ENCODE measurements around the gene LRMDA.
A peak's percentile ranks its signal among the peaks of the same experiment; 100 is the strongest.

- TF ChIP-seq KLF13 (CRISPR knock-in tag; IDR thresholded peaks at IDR 0.05): no peak
- TF ChIP-seq, protein P1, sequence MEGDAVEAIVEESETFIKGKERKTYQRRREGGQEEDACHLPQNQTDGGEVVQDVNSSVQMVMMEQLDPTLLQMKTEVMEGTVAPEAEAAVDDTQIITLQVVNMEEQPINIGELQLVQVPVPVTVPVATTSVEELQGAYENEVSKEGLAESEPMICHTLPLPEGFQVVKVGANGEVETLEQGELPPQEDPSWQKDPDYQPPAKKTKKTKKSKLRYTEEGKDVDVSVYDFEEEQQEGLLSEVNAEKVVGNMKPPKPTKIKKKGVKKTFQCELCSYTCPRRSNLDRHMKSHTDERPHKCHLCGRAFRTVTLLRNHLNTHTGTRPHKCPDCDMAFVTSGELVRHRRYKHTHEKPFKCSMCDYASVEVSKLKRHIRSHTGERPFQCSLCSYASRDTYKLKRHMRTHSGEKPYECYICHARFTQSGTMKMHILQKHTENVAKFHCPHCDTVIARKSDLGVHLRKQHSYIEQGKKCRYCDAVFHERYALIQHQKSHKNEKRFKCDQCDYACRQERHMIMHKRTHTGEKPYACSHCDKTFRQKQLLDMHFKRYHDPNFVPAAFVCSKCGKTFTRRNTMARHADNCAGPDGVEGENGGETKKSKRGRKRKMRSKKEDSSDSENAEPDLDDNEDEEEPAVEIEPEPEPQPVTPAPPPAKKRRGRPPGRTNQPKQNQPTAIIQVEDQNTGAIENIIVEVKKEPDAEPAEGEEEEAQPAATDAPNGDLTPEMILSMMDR (CRISPR knock-in tag; IDR thresholded peaks at IDR 0.05): no peak
- TF ChIP-seq, protein P2, sequence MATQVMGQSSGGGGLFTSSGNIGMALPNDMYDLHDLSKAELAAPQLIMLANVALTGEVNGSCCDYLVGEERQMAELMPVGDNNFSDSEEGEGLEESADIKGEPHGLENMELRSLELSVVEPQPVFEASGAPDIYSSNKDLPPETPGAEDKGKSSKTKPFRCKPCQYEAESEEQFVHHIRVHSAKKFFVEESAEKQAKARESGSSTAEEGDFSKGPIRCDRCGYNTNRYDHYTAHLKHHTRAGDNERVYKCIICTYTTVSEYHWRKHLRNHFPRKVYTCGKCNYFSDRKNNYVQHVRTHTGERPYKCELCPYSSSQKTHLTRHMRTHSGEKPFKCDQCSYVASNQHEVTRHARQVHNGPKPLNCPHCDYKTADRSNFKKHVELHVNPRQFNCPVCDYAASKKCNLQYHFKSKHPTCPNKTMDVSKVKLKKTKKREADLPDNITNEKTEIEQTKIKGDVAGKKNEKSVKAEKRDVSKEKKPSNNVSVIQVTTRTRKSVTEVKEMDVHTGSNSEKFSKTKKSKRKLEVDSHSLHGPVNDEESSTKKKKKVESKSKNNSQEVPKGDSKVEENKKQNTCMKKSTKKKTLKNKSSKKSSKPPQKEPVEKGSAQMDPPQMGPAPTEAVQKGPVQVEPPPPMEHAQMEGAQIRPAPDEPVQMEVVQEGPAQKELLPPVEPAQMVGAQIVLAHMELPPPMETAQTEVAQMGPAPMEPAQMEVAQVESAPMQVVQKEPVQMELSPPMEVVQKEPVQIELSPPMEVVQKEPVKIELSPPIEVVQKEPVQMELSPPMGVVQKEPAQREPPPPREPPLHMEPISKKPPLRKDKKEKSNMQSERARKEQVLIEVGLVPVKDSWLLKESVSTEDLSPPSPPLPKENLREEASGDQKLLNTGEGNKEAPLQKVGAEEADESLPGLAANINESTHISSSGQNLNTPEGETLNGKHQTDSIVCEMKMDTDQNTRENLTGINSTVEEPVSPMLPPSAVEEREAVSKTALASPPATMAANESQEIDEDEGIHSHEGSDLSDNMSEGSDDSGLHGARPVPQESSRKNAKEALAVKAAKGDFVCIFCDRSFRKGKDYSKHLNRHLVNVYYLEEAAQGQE (IDR thresholded peaks at IDR 0.05; ENCODE audit: borderline replicate concordance in 1 of 2, low read depth in 1 of 2, low read length in 2 of 2): 0 out of 4 replicates have a peak, but pooled peaks of 1 of the 2 experiments have one; percentile 30
- TF ChIP-seq AFF4 (CRISPR knock-in tag; IDR thresholded peaks at IDR 0.05): no peak
- TF ChIP-seq ZNF337 (CRISPR knock-in tag; IDR thresholded peaks at IDR 0.05; ENCODE audit: borderline replicate concordance, low read depth): no peak
- 0 out of 2 replicates have a peak, but pooled peaks have one; percentile 27 for TF ChIP-seq CEBPB (IDR thresholded peaks at IDR 0.05; ENCODE audit: borderline replicate concordance, low read depth, low read length)
- peak; percentile 84; the same call in 1 of the 2 replicates for TF ChIP-seq KDM3A (CRISPR knock-in tag; IDR thresholded peaks at IDR 0.05; ENCODE audit: low read depth)
- TF ChIP-seq SMC3 (IDR thresholded peaks at IDR 0.05; ENCODE audit: low read length): peak; percentile 30; the same call in 1 of the 2 replicates
- TF ChIP-seq MIER3 (CRISPR knock-in tag; IDR thresholded peaks at IDR 0.05; ENCODE audit: borderline replicate concordance): peak; percentile 84
Measured at GRCh38 chr10:75733135-75733890, 301.9 kb downstream of the LRMDA start.

All from HepG2 (cell line).